Gastrocnemius medialis (tissue), 4 donors: Measurements from ENCODE around the gene FBXW2.

ENCODE experiments used
- POLR2A ChIP-seq, 2 donors: fragments of 450-650 bp; IDR thresholded peaks; one replicate each; pipeline ENCODE4 v1.6.1; 2017; ENCODE audit warnings: antibody characterized with exemption in 2 of 2, mild to moderate bottlenecking in 2 of 2, moderate library complexity in 2 of 2
- TF ChIP-seq, protein P1 (sequence below), 5 experiments: fragments of 450-650 bp in 3 of 5; fragments of 200-600 bp in 2 of 5; sonication (generic) in 2 of 5; IDR thresholded peaks in 4 of 5; conservative IDR thresholded peaks in 1 of 5; 1 replicate in 4 of 5; 2 replicates in 1 of 5; pipeline ENCODE4 v1.5.1; 2016 to 2019; ENCODE audit warnings: antibody characterized with exemption in 5 of 5, mild to moderate bottlenecking in 3 of 5, moderate library complexity in 3 of 5

DNA sequence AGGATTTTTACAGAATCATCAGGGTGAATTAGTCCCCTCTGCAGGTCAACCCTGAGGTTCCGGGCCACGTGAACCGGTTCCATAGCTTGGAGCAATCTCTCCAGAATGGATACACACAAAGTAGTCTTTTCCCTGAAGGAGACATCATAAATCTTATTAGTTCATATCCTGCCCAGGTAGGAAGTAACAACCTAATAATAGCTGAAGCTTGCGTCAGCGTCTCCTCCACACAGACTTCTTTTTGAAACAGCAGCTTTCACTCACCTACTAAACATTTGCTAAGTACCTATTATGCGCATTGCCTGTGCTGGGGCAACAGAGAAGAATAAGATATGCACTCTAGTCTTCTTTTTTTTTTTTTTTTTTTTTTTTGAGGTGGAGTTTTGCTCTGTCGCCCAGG lies 40.1 kb upstream of the FBXW2 start:
- TF ChIP-seq, protein P1, sequence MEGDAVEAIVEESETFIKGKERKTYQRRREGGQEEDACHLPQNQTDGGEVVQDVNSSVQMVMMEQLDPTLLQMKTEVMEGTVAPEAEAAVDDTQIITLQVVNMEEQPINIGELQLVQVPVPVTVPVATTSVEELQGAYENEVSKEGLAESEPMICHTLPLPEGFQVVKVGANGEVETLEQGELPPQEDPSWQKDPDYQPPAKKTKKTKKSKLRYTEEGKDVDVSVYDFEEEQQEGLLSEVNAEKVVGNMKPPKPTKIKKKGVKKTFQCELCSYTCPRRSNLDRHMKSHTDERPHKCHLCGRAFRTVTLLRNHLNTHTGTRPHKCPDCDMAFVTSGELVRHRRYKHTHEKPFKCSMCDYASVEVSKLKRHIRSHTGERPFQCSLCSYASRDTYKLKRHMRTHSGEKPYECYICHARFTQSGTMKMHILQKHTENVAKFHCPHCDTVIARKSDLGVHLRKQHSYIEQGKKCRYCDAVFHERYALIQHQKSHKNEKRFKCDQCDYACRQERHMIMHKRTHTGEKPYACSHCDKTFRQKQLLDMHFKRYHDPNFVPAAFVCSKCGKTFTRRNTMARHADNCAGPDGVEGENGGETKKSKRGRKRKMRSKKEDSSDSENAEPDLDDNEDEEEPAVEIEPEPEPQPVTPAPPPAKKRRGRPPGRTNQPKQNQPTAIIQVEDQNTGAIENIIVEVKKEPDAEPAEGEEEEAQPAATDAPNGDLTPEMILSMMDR (IDR thresholded peaks at IDR 0.05 in 4 of 5, conservative IDR thresholded peaks at IDR 0.05 in 1 of 5) = no peak
- TF ChIP-seq POLR2A (IDR thresholded peaks at IDR 0.05) = no peak
